OCI-LY7 (cell line): ENCODE data around the gene FBXW7. TPM values are rescaled to one million over a fixed set of nuclear protein-coding genes. Genes with fewer than 3 reads are reported as not detected.
A peak's percentile ranks its signal among the peaks of the same experiment; 100 is the strongest.

Experiments
- BruUV-seq: library from RNA; stranded (reverse); fragments of 400-500 nt; replicated peaks from 2 replicates; lab custom pipeline; 2021; lab: Mats Ljungman, UMichigan
- CTCF ChIA-PET: fragments of 300-600 bp; sonication (Branson Sonifier 250); formaldehyde crosslinking; loops from one replicate; lab custom pipeline; 2022; ENCODE audit warnings: antibody characterized with exemption; ENCODE audit not compliant: unreplicated experiment; lab: Charles Lee
- POLR2A ChIA-PET: fragments of 300-600 bp; sonication (Branson Sonifier 250); formaldehyde crosslinking; loops from one replicate; lab custom pipeline; 2022; ENCODE audit warnings: antibody characterized with exemption; lab: Charles Lee
- DNase-seq: peaks from one replicate; pipeline ENCODE4 v3.0.0-alpha.2; 2015; ENCODE audit warnings: low spot score
- H2AFZ ChIP-seq: fragments of 200-600 bp; sonication (generic), shearing (Covaris generic); 2 replicates; pipeline ENCODE4 v1.6.1; 2014; ENCODE audit warnings: mild to moderate bottlenecking, antibody characterized with exemption, low read length, moderate library complexity
- H3K27ac ChIP-seq: fragments of 200-600 bp; sonication (generic); 2 replicates; pipeline ENCODE4 v1.5.1; 2014; ENCODE audit warnings: mixed run types, low read depth, mild to moderate bottlenecking, moderate library complexity, low read length, inconsistent platforms; ENCODE audit not compliant: poor library complexity, severe bottlenecking
- H3K36me3 ChIP-seq: fragments of 200-600 bp; sonication (generic); 2 replicates; pipeline ENCODE4 v1.6.1; 2014; ENCODE audit warnings: mild to moderate bottlenecking, antibody characterized with exemption, low read length, moderate library complexity, mixed read lengths; ENCODE audit not compliant: insufficient read depth
- H3K4me1 ChIP-seq: fragments of 200-600 bp; sonication (generic); 2 replicates; pipeline ENCODE4 v1.5.1; 2014; ENCODE audit warnings: mild to moderate bottlenecking, low read length; ENCODE audit not compliant: insufficient read depth, poor library complexity, severe bottlenecking
- H3K4me2 ChIP-seq: fragments of 200-600 bp; sonication (generic); 2 replicates; pipeline ENCODE4 v1.6.1; 2014; ENCODE audit warnings: mild to moderate bottlenecking, low read length
- H3K4me3 ChIP-seq: fragments of 200-600 bp; sonication (generic); 2 replicates; pipeline ENCODE4 v1.5.1; 2014; ENCODE audit warnings: mild to moderate bottlenecking, low read depth, low read length; ENCODE audit not compliant: poor library complexity, severe bottlenecking
- H3K79me2 ChIP-seq: fragments of 200-600 bp; sonication (generic); 2 replicates; pipeline ENCODE4 v1.6.1; 2016; ENCODE audit warnings: low read depth, mild to moderate bottlenecking, low read length, moderate library complexity, mixed read lengths; ENCODE audit not compliant: insufficient read depth
- H3K9me2 ChIP-seq: fragments of 200-600 bp; sonication (generic); 2 replicates; pipeline ENCODE4 v1.6.1; 2016; ENCODE audit warnings: mild to moderate bottlenecking, low read length, mixed read lengths; ENCODE audit not compliant: insufficient read depth
- H3K9me3 ChIP-seq: fragments of 200-600 bp; sonication (generic); 2 replicates; pipeline ENCODE4 v1.6.1; 2014; ENCODE audit warnings: mild to moderate bottlenecking, mixed run types, low read length, mixed read lengths
- H4K20me1 ChIP-seq: fragments of 200-600 bp; sonication (generic); 2 replicates; pipeline ENCODE4 v1.6.1; 2014; ENCODE audit warnings: mild to moderate bottlenecking, antibody characterized with exemption, low read length, moderate library complexity, mixed read lengths; ENCODE audit not compliant: insufficient read depth
- EZH2phosphoT487 ChIP-seq: fragments of 200-600 bp; sonication (generic); IDR thresholded peaks from 2 replicates; pipeline ENCODE4 v1.6.1; 2018; ENCODE audit warnings: low read depth, borderline replicate concordance, mild to moderate bottlenecking, mixed run types, antibody characterized with exemption, low read length, moderate library complexity, mixed read lengths
- intact Hi-C: fragments of 100-400 bp; cut with micrococcal nuclease; formaldehyde crosslinking; loops from one replicate; pipeline ENCODE4 v1.10.0; 2022; ENCODE audit not compliant: unreplicated experiment
- total RNA-seq, 2 experiments: library from RNA; depleted of rRNA in 1 of 2; stranded (reverse); fragments of >200 nt in 1 of 2; shearing (Covaris generic) in 1 of 2; gene quantifications; 2 replicates each; pipeline ENCODE4 v1.2.3, GENCODE V29; 2014 to 2022
- TF ChIP-seq, protein P1 (sequence below): fragments of 200-600 bp; sonication (generic); conservative IDR thresholded peaks from 2 replicates; pipeline ENCODE4 v1.5.1; 2014; ENCODE audit warnings: mild to moderate bottlenecking, antibody characterized with exemption, low read length, moderate library complexity, mixed read lengths

Gene FBXW7
- total RNA-seq, 2 experiments from 2014 or later, result 58.8 to 102 TPM

DNA sequence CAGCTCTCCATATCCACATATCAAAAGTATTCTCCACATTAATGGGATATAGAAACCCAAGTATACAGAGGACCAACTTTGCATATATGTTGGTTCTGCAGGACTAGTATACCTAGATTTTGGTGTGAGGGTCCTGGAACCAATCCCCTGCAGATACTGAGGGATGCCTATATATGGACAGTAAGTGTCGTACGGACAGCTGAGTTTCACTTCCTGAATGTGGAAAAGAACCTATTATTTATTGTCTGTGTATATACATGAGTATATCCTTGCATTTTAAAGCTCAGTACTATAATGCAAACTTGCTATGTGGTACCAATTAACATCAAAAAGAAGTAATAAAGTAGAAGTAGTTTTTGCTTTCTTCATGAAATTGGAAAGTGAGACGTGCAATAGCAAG lies 101.9 kb downstream of the FBXW7 start:
- H3K79me2 ChIP-seq, result peaks cover 37% of the 10 kb centered on the region; the same call in 1 of the 2 replicates

DNA sequence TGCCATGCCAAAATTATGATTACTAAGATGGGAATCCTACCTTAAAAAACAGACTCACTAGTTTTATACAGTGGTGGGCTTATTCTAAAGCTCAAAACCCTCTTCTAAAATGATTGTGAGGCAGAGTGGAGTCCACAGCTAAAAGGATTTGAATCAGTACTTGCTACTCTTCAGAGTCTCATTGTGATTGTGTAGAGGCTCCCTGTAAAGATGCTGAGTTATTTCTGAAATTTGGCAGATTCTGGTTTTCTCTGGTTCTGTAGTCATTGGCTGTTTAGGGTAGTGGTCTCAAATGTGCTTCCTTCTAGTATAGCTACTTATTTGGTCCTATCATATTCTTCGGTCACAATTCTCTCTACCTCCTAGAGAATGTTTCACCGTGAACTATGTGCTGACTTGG lies 104.1 kb downstream of the FBXW7 start:
- no TSS peak for BruUV-seq
- CTCF ChIA-PET, result no interaction called here
- POLR2A ChIA-PET, result interaction anchor here (0.5 to 1.1 kb wide), 3 partner anchors 10 to 50 kb away, joined by 3 read pairs; no protein-coding TSS in a partner anchor
- Histone ChIP-seq H3K9me2 (no peaks in the 10 kb centered on the region), H3K27ac (no peak overlapping the region), H3K9me3 (no peaks in the 10 kb centered on the region), H2AFZ (no peak overlapping the region), H3K36me3 (no peaks in the 10 kb centered on the region), H3K4me1 (peaks cover 15% of the 10 kb centered on the region), H3K4me2 (no peak overlapping the region), H3K4me3 (no peak overlapping the region), H4K20me1 (peaks cover 11% of the 10 kb centered on the region; the same call in 1 of the 2 replicates), H3K79me2 (peaks cover 31% of the 10 kb centered on the region; the same call in 1 of the 2 replicates)
- DNase-seq, result no peak
- TF ChIP-seq EZH2phosphoT487, result no peak
- TF ChIP-seq, protein P1, sequence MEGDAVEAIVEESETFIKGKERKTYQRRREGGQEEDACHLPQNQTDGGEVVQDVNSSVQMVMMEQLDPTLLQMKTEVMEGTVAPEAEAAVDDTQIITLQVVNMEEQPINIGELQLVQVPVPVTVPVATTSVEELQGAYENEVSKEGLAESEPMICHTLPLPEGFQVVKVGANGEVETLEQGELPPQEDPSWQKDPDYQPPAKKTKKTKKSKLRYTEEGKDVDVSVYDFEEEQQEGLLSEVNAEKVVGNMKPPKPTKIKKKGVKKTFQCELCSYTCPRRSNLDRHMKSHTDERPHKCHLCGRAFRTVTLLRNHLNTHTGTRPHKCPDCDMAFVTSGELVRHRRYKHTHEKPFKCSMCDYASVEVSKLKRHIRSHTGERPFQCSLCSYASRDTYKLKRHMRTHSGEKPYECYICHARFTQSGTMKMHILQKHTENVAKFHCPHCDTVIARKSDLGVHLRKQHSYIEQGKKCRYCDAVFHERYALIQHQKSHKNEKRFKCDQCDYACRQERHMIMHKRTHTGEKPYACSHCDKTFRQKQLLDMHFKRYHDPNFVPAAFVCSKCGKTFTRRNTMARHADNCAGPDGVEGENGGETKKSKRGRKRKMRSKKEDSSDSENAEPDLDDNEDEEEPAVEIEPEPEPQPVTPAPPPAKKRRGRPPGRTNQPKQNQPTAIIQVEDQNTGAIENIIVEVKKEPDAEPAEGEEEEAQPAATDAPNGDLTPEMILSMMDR, result no peak
- intact Hi-C loops, result no loop called here

More for the DNA sequence above, 101.9 kb downstream of the FBXW7 start:
- no peak overlapping the region for H2AFZ ChIP-seq
- H4K20me1 ChIP-seq, result peaks cover 11% of the 10 kb centered on the region; the same call in 1 of the 2 replicates
- BruUV-seq, result no TSS peak
- CTCF ChIA-PET, result no interaction called here
- POLR2A ChIA-PET, result no interaction called here
- 0 out of 2 replicates have a peak, but pooled peaks cover 4% of the 10 kb centered on the region for H3K36me3 ChIP-seq
- peaks cover 15% of the 10 kb centered on the region for H3K4me1 ChIP-seq
- no peak for TF ChIP-seq EZH2phosphoT487
- TF ChIP-seq, protein P1, result no peak
- H3K9me2 ChIP-seq, result no peaks in the 10 kb centered on the region
- no peak overlapping the region for H3K27ac ChIP-seq
- peak; percentile 57 for DNase-seq
- intact Hi-C loops, result no loop called here
- H3K4me2 ChIP-seq, result peak overlapping the region; percentile 33
- H3K4me3 ChIP-seq, result no peak overlapping the region
- no peaks in the 10 kb centered on the region for H3K9me3 ChIP-seq

- Histone ChIP-seq H3K4me3 (no peak overlapping the region), H3K4me1 (peaks cover 15% of the 10 kb centered on the region), H3K27ac (no peak overlapping the region), H3K9me3 (no peaks in the 10 kb centered on the region), H3K79me2 (peaks cover 31% of the 10 kb centered on the region; the same call in 1 of the 2 replicates), H3K4me2 (no peak overlapping the region), H3K36me3 (no peaks in the 10 kb centered on the region), H4K20me1 (peaks cover 11% of the 10 kb centered on the region; the same call in 1 of the 2 replicates), H2AFZ (no peak overlapping the region), H3K9me2 (no peaks in the 10 kb centered on the region)
- DNase-seq, result no peak
- CTCF ChIA-PET, result no interaction called here
- POLR2A ChIA-PET, result interaction anchor here (0.8 to 1.1 kb wide), 2 partner anchors 10 to 50 kb away, joined by 3 read pairs; no protein-coding TSS in a partner anchor
- BruUV-seq, result no TSS peak
- intact Hi-C loops, result no loop called here
- no peak for TF ChIP-seq EZH2phosphoT487
- TF ChIP-seq, protein P1, result no peak
Measured at GRCh38 chr4:152431291-152431690, 104.6 kb downstream of the FBXW7 start.
